ENCODE measurements around the gene MIS18A. TPM values are rescaled to one million over a fixed set of nuclear protein-coding genes. Genes with fewer than 3 reads are reported as not detected.
"Not testable (repeated sequence)": the region's sequence is repeated elsewhere in the genome, so short reads cannot be mapped to it uniquely, and the experiment has no call there.

Gene MIS18A
- total RNA-seq, 1 donor from 2014 or later: 26.3 TPM

DNA sequence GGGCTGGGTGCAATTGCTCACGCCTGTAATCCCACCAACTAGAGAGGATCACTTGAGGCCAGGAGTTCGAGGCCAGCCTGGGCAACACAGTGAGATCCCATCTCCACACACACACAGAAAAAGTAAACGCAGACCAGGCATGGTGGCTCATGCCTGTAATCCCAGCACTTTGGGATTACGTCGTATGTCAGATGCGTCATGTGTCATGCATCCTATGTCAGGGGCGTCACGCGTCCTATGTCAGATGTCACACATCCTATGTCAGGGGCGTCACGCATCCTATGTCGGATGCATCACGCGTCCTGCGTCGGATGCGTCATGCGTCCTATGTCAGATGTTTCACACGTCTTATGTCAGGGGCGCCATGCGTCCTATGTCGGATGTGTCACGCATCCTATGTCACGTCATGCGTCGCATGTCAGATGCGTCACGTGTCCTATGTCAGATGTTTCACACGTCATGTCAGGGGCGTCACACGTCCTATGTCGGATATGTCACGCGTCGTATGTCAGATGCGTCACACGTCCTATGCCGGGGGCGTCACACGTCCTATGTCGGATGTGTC lies 21.4 kb upstream of the MIS18A start:
- no peaks in the 10 kb centered on the region for H3K4me1 Mint-ChIP-seq (ENCODE audit: low read depth)
- DNase-seq (ENCODE audit: low spot score): no peak
- no peaks in the 10 kb centered on the region for H3K27me3 Mint-ChIP-seq (ENCODE audit: low read depth)
- H3K36me3 Mint-ChIP-seq (ENCODE audit: low read depth): peaks cover 4% of the 10 kb centered on the region
- intact Hi-C loops (cut with micrococcal nuclease): no loop called here
- no peaks in the 10 kb centered on the region for H3K9me3 Mint-ChIP-seq
- H3K27ac Mint-ChIP-seq: no peak overlapping the region
- no peak overlapping the region for H3K4me3 Mint-ChIP-seq (ENCODE audit: low read depth)

DNA sequence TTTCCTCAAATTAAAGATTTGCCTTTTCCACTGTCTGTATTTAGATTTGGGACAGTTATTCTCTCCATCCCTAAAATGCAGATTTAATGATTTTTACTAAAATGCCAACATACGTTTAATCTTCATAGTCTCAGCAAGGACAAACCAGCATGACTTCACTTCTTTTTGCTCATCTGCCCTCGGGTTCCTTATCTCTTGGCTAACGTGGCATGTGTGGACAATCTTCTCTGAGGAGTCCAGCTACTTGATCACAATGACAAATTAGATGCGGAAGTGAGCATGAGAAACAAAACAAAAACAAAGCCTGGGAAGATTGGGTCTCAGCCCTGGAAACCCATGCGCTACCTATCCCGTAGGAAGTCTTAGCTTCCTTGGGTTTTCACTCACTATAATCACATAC lies 20.8 kb upstream of the MIS18A start:
- Mint-ChIP-seq H3K4me1 (ENCODE audit: low read depth) (no peaks in the 10 kb centered on the region), H3K36me3 (ENCODE audit: low read depth) (peaks cover 4% of the 10 kb centered on the region), H3K27me3 (ENCODE audit: low read depth) (no peaks in the 10 kb centered on the region), H3K27ac (no peak overlapping the region), H3K9me3 (no peaks in the 10 kb centered on the region), H3K4me3 (ENCODE audit: low read depth) (no peak overlapping the region)
- DNase-seq (ENCODE audit: low spot score): no peak
- intact Hi-C loops (cut with micrococcal nuclease): no loop called here

DNA sequence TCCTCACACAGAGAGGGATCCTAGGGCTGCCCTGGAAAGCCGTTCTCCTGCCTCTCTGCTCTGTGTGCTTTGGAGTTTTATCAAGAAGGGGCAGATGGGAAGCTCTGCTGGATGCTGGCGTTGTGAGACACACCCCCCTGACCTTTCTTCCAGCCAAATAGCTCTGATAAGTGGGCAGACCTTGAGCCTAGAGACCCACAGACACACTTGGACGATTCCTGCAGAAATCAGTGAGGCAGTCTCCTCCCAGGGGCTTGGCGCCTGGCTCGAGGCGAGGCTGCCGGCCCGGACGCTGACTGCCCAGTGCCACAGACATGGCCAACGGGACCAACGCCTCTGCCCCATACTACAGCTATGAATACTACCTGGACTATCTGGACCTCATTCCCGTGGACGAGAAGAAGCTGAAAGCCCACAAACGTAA lies 19.8 kb upstream of the MIS18A start, which contains the start of gene MRAP:
Gene MRAP, plus strand, starts transcription at position 198 of the 424 bp plus-strand sequence. Its CDS starts 117 bp downstream, at position 315.
- Mint-ChIP-seq H3K9me3 (no peaks in the 10 kb centered on the region), H3K27me3 (ENCODE audit: low read depth) (no peaks in the 10 kb centered on the region), H3K4me3 (ENCODE audit: low read depth) (no peak within 1 kb of the TSS), H3K36me3 (ENCODE audit: low read depth) (peaks cover 4% of the 10 kb centered on the region), H3K4me1 (ENCODE audit: low read depth) (no peaks in the 10 kb centered on the region), H3K27ac (no peak within 1 kb of the TSS)
- DNase-seq (ENCODE audit: low spot score): no peak
- intact Hi-C loops (cut with micrococcal nuclease): no loop called here

DNA sequence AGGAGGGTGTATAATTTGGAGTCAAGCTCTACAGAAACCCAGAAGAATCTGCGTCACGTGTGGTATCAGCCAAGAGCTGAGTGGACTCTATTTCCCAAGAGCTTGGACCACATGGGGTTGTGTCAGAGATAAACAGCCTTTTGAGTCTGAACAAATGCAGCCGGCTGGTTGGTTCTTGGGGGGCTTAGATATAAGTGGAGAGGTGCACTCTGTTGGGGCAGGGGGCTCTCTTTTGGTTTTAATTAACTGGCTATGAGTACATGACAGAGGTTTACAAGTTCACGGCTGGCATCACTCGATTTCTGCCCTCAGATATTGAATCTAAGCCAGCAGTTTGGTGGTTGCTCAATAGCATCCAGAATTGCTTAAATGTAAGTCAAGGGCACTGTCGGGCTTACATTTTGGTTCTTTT lies 19.3 kb upstream of the MIS18A start:
- intact Hi-C loops (cut with micrococcal nuclease): no loop called here
- no peak overlapping the region for H3K4me3 Mint-ChIP-seq (ENCODE audit: low read depth)
- no peaks in the 10 kb centered on the region for H3K4me1 Mint-ChIP-seq (ENCODE audit: low read depth)

DNA sequence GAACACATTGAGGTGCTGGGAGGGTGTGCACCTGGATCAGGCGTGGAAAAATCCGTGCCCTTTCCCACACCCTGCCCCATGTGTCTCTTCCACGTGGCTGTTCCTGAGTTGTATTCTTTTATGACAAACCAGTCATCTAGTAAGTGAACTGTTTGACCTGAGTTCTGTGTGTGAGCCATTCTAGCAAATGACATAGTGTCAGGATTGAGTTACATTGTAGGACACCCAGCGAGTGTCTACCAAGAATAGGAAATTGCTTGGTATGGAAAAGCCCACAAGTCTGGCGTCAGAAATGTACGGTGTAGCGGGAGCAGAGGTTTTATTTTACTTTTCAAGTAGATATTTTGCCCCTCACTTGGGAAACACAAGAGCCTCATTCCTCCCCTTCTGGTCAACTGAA lies 18.6 kb upstream of the MIS18A start:
- Mint-ChIP-seq H3K36me3 (ENCODE audit: low read depth) (peaks cover 4% of the 10 kb centered on the region), H3K27me3 (ENCODE audit: low read depth) (no peaks in the 10 kb centered on the region)
- intact Hi-C loops (cut with micrococcal nuclease): no loop called here

More for the DNA sequence above, 19.3 kb upstream of the MIS18A start:
- H3K9me3 Mint-ChIP-seq: no peaks in the 10 kb centered on the region
- no peaks in the 10 kb centered on the region for H3K27me3 Mint-ChIP-seq (ENCODE audit: low read depth)
- no peak for DNase-seq (ENCODE audit: low spot score)
- H3K27ac Mint-ChIP-seq: no peak overlapping the region
- H3K36me3 Mint-ChIP-seq (ENCODE audit: low read depth): peaks cover 4% of the 10 kb centered on the region

DNA sequence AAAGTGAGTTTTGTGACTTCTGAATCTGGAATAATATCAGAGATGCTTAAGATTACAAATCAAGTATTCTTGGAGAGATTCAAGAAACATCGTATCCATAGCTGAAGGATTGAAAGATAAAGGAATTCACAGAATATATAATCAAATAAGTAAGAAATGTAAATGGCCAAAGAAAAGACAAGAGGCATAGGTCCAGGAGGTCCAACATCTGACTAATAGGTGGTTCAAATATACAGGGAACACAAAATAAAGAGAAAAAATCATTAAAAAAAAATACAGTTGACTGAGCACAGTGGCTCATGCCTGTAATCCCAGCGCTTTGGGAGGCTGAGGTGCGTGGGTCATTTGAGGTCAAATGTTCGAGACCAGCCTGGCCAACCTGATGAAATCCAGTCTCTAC lies 6.6 kb upstream of the MIS18A start:
- H3K4me3 Mint-ChIP-seq (ENCODE audit: low read depth): no peak overlapping the region
- DNase-seq (ENCODE audit: low spot score): no peak
- peaks cover 5% of the 10 kb centered on the region for H3K4me1 Mint-ChIP-seq (ENCODE audit: low read depth)
- no peaks in the 10 kb centered on the region for H3K9me3 Mint-ChIP-seq
- H3K27me3 Mint-ChIP-seq (ENCODE audit: low read depth): no peaks in the 10 kb centered on the region
- H3K36me3 Mint-ChIP-seq (ENCODE audit: low read depth): no peaks in the 10 kb centered on the region
- no peak overlapping the region for H3K27ac Mint-ChIP-seq
- intact Hi-C loops (cut with micrococcal nuclease): no loop called here

More for the DNA sequence above, 18.6 kb upstream of the MIS18A start:
- H3K4me3 Mint-ChIP-seq (ENCODE audit: low read depth): no peak overlapping the region
- H3K4me1 Mint-ChIP-seq (ENCODE audit: low read depth): no peaks in the 10 kb centered on the region
- DNase-seq (ENCODE audit: low spot score): no peak
- no peaks in the 10 kb centered on the region for H3K9me3 Mint-ChIP-seq
- H3K27ac Mint-ChIP-seq: no peak overlapping the region

DNA sequence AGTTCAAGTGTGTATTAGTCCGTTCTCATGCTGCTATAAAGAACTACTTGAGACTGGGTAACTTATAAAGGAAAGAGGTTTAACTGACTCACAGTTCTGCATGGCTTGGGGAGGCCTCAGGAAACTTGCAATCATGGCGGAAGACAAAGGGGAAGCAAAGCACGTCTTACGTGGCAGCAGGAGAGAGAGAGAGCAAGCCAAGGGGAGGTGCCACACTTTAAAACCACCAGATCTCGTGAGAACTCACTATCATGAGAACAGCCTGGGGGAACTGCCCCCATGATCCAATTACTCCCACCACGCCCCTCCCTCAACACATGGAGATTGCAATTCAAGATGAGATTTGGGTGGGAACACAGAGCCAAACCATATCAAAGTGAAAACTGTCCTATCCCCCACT lies 4.1 kb upstream of the MIS18A start:
- no peak for DNase-seq (ENCODE audit: low spot score)
- Mint-ChIP-seq H3K27me3 (ENCODE audit: low read depth) (no peaks in the 10 kb centered on the region), H3K4me3 (ENCODE audit: low read depth) (no peak overlapping the region), H3K27ac (no peak overlapping the region), H3K9me3 (no peaks in the 10 kb centered on the region), H3K4me1 (ENCODE audit: low read depth) (peaks cover 20% of the 10 kb centered on the region), H3K36me3 (ENCODE audit: low read depth) (peaks cover 3% of the 10 kb centered on the region)
- intact Hi-C loops (cut with micrococcal nuclease): no loop called here

DNA sequence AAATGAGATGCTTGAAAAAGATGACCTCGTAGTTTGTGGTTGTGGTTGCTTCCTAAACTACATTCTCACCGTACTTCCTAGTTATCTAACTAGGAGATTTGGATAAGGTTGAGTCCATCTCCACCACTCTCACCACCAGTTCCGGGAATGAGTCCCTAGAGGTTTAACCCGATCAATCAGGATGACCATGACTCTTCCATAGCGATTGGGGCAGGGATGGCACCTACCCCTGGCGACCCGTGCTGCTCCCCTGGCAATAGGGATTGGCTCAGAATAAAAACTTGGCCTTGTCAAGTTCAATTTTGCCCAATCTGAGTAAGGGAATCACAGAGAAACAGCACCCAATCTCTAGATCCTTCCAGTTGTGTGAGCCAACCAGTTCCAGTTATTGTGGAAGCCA lies 2.7 kb upstream of the MIS18A start:
- Mint-ChIP-seq H3K4me1 (ENCODE audit: low read depth) (peaks cover 24% of the 10 kb centered on the region), H3K4me3 (ENCODE audit: low read depth) (no peak overlapping the region), H3K36me3 (ENCODE audit: low read depth) (peaks cover 3% of the 10 kb centered on the region), H3K9me3 (no peaks in the 10 kb centered on the region), H3K27me3 (ENCODE audit: low read depth) (no peaks in the 10 kb centered on the region), H3K27ac (no peak overlapping the region)
- intact Hi-C loops (cut with micrococcal nuclease): no loop called here
- DNase-seq (ENCODE audit: low spot score): no peak

DNA sequence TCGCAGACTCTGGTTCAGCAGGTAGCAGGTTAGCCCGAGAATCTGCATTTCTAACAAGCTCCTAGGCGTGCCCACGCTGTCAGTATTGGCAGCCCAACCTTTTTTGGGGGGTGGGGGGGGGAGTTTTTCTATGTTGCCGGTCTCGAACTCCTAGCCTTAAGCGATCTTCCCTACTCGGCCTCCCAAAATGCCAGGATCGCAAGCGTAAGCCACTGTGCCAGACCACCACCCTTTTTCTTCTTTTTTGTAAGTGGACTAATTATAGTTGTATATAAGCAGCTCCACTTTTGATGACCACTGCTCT lies 480 bp upstream of the MIS18A start:
- peaks cover 10% of the 10 kb centered on the region for H3K36me3 Mint-ChIP-seq (ENCODE audit: low read depth)
- H3K4me3 Mint-ChIP-seq (ENCODE audit: low read depth): peak overlapping the region; percentile 99
- H3K27me3 Mint-ChIP-seq (ENCODE audit: low read depth): no peaks in the 10 kb centered on the region
- no peak for DNase-seq (ENCODE audit: low spot score)
- H3K27ac Mint-ChIP-seq: peak overlapping the region; percentile 97
- H3K4me1 Mint-ChIP-seq (ENCODE audit: low read depth): peaks cover 27% of the 10 kb centered on the region
- intact Hi-C loops (cut with micrococcal nuclease): loop anchor here (2.0 to 10.0 kb wide), 4 partner anchors 113 to 615 kb away; partner anchors contain the start of genes EVA1C, SCAF4 and URB1
- no peaks in the 10 kb centered on the region for H3K9me3 Mint-ChIP-seq

DNA sequence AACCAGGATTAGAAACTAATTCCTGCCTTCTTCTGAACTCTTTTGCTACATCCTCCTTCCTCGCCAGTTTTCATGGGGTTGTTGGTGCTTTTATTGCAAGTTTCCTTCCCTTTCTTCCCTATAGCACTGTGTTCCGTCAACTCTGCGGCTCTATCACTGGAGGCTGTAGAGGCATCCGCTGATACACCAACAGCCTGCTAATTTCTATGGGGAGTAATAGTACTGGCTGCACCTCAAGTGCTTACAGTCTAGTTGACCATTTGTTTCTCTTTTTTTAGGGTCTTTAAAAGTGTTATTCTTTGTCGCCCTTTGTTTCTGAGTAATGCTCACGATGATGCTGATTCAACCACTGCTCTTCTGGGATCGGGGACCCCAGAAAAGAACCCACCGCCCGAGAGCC lies 746 bp downstream of the MIS18A start:
- Mint-ChIP-seq H3K9me3 (no peaks in the 10 kb centered on the region), H3K36me3 (ENCODE audit: low read depth) (peaks cover 14% of the 10 kb centered on the region)

DNA sequence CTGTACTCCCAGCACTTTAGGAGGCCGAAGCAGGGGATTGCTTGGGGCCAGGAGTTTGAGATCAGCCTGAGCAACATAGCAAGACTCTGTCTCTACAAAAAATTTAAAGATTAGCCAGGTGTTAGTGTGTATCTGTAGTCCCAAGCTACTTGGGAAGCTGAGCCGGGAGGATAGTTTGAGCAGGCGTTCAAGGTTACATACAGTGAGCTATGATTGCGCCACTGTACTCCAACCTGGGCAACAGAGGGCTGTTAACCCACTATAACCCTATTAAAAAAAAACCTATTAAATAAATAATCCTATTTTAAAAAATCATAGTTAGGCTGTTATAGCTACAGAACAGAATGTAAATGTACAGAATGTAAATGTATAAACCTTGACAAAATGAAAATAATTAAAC lies 2.2 kb downstream of the MIS18A start:
- Mint-ChIP-seq H3K27ac (no peak overlapping the region), H3K27me3 (ENCODE audit: low read depth) (no peaks in the 10 kb centered on the region), H3K9me3 (no peaks in the 10 kb centered on the region), H3K4me1 (ENCODE audit: low read depth) (peaks cover 25% of the 10 kb centered on the region), H3K36me3 (ENCODE audit: low read depth) (peaks cover 19% of the 10 kb centered on the region), H3K4me3 (ENCODE audit: low read depth) (peak overlapping the region; percentile 41)
- intact Hi-C loops (cut with micrococcal nuclease): loop anchor here (5.0 to 10.0 kb wide), 3 partner anchors 136 to 612 kb away; partner anchors contain the start of genes EVA1C and SCAF4
- no peak for DNase-seq (ENCODE audit: low spot score)

More for the DNA sequence above, 746 bp downstream of the MIS18A start:
- intact Hi-C loops (cut with micrococcal nuclease): loop anchor here (2.0 to 10.0 kb wide), 4 partner anchors 115 to 613 kb away; partner anchors contain the start of genes EVA1C, SCAF4 and URB1
- peaks cover 27% of the 10 kb centered on the region for H3K4me1 Mint-ChIP-seq (ENCODE audit: low read depth)
- H3K4me3 Mint-ChIP-seq (ENCODE audit: low read depth): peak overlapping the region; percentile 99
- H3K27me3 Mint-ChIP-seq (ENCODE audit: low read depth): no peaks in the 10 kb centered on the region
- DNase-seq (ENCODE audit: low spot score): no peak
- peak overlapping the region; percentile 97 for H3K27ac Mint-ChIP-seq

DNA sequence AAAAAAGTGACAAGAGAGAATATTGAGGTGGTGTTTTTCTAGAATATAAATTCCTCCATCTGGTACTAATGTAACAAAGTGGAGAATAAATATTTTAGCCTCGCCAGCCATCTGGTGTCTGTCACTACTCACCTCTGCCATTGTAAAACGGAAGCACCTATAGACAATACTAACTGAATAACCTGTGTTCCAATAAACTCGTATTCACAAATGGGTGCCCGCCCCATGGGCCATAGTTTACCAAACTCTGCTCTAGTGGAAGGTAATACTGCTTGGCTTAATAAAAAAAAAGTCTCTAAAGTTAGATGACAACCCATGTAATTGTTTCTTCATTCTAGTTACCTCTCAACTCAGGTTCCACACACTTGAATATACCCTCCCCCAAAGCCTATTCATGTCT lies 8.1 kb downstream of the MIS18A start:
- Mint-ChIP-seq H3K36me3 (ENCODE audit: low read depth) (peaks cover 38% of the 10 kb centered on the region), H3K27me3 (ENCODE audit: low read depth) (no peaks in the 10 kb centered on the region), H3K4me3 (ENCODE audit: low read depth) (no peak overlapping the region), H3K4me1 (ENCODE audit: low read depth) (peaks cover under 1% of the 10 kb centered on the region), H3K27ac (no peak overlapping the region), H3K9me3 (no peaks in the 10 kb centered on the region)
- no peak for DNase-seq (ENCODE audit: low spot score)
- intact Hi-C loops (cut with micrococcal nuclease): loop anchor here (10.0 kb wide), 1 partner anchor 606 kb away; no protein-coding TSS in a partner anchor

DNA sequence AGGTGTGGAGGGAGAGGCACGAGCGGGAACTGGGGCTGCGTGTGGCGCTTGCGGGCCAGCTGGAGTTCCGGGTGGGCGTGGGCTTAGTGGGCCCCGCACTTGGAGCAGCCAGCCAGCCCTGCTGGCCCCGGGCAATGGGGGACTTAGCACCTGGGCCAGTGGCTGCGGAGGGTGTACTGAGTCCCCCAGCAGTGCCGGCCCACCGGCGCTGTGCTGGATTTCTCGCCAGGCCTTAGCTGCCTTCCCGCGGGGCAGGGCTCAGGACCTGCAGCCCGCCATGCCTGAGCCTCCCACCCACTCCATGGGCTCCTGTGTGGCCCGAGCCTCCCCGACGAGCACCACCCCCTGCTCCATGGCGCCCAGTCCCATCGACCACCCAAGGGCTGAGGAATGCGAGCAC lies 13.5 kb downstream of the MIS18A start:
- H3K4me3 Mint-ChIP-seq (ENCODE audit: low read depth); intact Hi-C loops (cut with micrococcal nuclease); DNase-seq (ENCODE audit: low spot score); H3K9me3 Mint-ChIP-seq; H3K27ac Mint-ChIP-seq; H3K4me1 Mint-ChIP-seq (ENCODE audit: low read depth); H3K27me3 Mint-ChIP-seq (ENCODE audit: low read depth): not testable (repeated sequence)
- peaks cover 15% of the 10 kb centered on the region for H3K36me3 Mint-ChIP-seq (ENCODE audit: low read depth)
